HepG2 (cell line): ENCODE results near the gene GFAP. TPM values are rescaled to one million over a fixed set of nuclear protein-coding genes. Genes with fewer than 3 reads are reported as not detected.

Experiments
- AGO2 ChIP-seq: fragments of 200-400 bp; formaldehyde crosslinking; optimal IDR thresholded peaks from 2 replicates; pipeline ENCODE3; 2017; ENCODE audit warnings: mild to moderate bottlenecking, low read depth, low read length, moderate library complexity
- BORCS8-MEF2B ChIP-seq: sonication (generic); formaldehyde crosslinking; IDR thresholded peaks from 2 replicates; pipeline ENCODE4 v1.8.0; 2022; ENCODE audit warnings: mild to moderate bottlenecking, missing genetic modification reagents
- CBFB ChIP-seq: sonication (generic); formaldehyde crosslinking; IDR thresholded peaks from 2 replicates; pipeline ENCODE4 v1.4.0; 2020; ENCODE audit warnings: missing genetic modification reagents
- CSRNP2 ChIP-seq: sonication (generic); formaldehyde crosslinking; conservative IDR thresholded peaks from 2 replicates; pipeline ENCODE4 v1.8.0; 2022; ENCODE audit warnings: low read depth, missing genetic modification reagents
- E2F2 ChIP-seq: sonication (generic); formaldehyde crosslinking; IDR thresholded peaks from 2 replicates; pipeline ENCODE4 v1.4.0; 2020; ENCODE audit warnings: missing genetic modification reagents, borderline replicate concordance
- MIER3 ChIP-seq: IDR thresholded peaks from 2 replicates; pipeline ENCODE4 v1.6.1; 2016; ENCODE audit warnings: missing compliant biosample characterization, borderline replicate concordance
- MTA1 ChIP-seq: sonication (generic); formaldehyde crosslinking; IDR thresholded peaks from 2 replicates; pipeline ENCODE4 v1.4.0; 2020; ENCODE audit warnings: missing genetic modification reagents, mild to moderate bottlenecking, borderline replicate concordance
- NAIF1 ChIP-seq: sonication (generic); formaldehyde crosslinking; IDR thresholded peaks from 2 replicates; pipeline ENCODE4 v1.5.0; 2020; ENCODE audit warnings: mild to moderate bottlenecking, missing genetic modification reagents, borderline replicate concordance
- RXRB ChIP-seq: IDR thresholded peaks from 2 replicates; pipeline ENCODE4 v1.6.1; 2016; ENCODE audit warnings: borderline replicate concordance, missing genetic modification reagents, missing compliant biosample characterization
- ZBTB2 ChIP-seq: sonication (generic); formaldehyde crosslinking; IDR thresholded peaks from 2 replicates; pipeline ENCODE4 v1.8.0; 2022; ENCODE audit warnings: low read depth, missing genetic modification reagents
- ZFP41 ChIP-seq: sonication (generic); formaldehyde crosslinking; IDR thresholded peaks from 2 replicates; pipeline ENCODE4 v1.4.0; 2020; ENCODE audit warnings: mild to moderate bottlenecking, missing genetic modification reagents, borderline replicate concordance
- ZFP90 ChIP-seq: sonication (generic); formaldehyde crosslinking; IDR thresholded peaks from 2 replicates; pipeline ENCODE4 v1.8.0; 2022; ENCODE audit warnings: missing genetic modification reagents, mild to moderate bottlenecking, inconsistent platforms, borderline replicate concordance
- ZNF18 ChIP-seq: sonication (generic); formaldehyde crosslinking; IDR thresholded peaks from 2 replicates; pipeline ENCODE4 v1.8.0; 2022; ENCODE audit warnings: mild to moderate bottlenecking, missing genetic modification reagents; ENCODE audit not compliant: insufficient replicate concordance
- ZNF232 ChIP-seq: sonication (generic); formaldehyde crosslinking; IDR thresholded peaks from 2 replicates; pipeline ENCODE4 v1.4.0; 2020; ENCODE audit warnings: missing genetic modification reagents, borderline replicate concordance
- ZNF335 ChIP-seq: sonication (generic); formaldehyde crosslinking; IDR thresholded peaks from 2 replicates; pipeline ENCODE4 v1.4.0; 2020; ENCODE audit warnings: missing genetic modification reagents
- ZNF605 ChIP-seq: sonication (generic); formaldehyde crosslinking; IDR thresholded peaks from 2 replicates; pipeline ENCODE4 v1.8.0; 2022; ENCODE audit warnings: mild to moderate bottlenecking, missing genetic modification reagents
- ZNF770 ChIP-seq: sonication (generic); formaldehyde crosslinking; IDR thresholded peaks from 2 replicates; pipeline ENCODE4 v1.5.0; 2020; ENCODE audit warnings: mild to moderate bottlenecking, missing genetic modification reagents
- ZUFSP ChIP-seq: sonication (generic); formaldehyde crosslinking; IDR thresholded peaks from 2 replicates; pipeline ENCODE4 v1.9.0; 2021; ENCODE audit warnings: missing genetic modification reagents, mild to moderate bottlenecking, borderline replicate concordance
- polyA plus RNA-seq, 8 experiments: library from polyadenylated mRNA; depleted of rRNA in 3 of 8; stranded (reverse) in 7 of 8; unstranded in 1 of 8; fragments of >200 nt; fragmentation: Illumina TruSeq in 4 of 8; extraction: Trizol in 4 of 8; gene quantifications; 2 replicates each; pipeline versions ENCODE4 v1.2.1 to v1.2.3, GENCODE V29; 2011 to 2016; ENCODE audit warnings: low read depth in 4 of 8, missing spikeins in 1 of 8, mixed read lengths in 1 of 8; ENCODE audit not compliant: insufficient read depth in 1 of 8
- total RNA-seq, 5 experiments: library from RNA; depleted of rRNA; stranded (reverse); fragments of >200 nt; fragmentation: Illumina TruSeq; extraction: Trizol; gene quantifications; 2 replicates each; pipeline ENCODE4 v1.2.3, GENCODE V29; 2016; ENCODE audit warnings: low read depth in 1 of 5

Gene GFAP
- total and polyA plus RNA-seq, 2 of the 13 experiments (the other 11 are each of a cell fraction or from before 2014, with no cell fraction given): 0.11 to 0.29 TPM

- TF ChIP-seq ZFP41: 0 out of 2 replicates have a peak, but pooled peaks have one; percentile 19
- TF ChIP-seq NAIF1 (CRISPR knock-in tag): no peak
- no peak for TF ChIP-seq ZFP90 (CRISPR knock-in tag)
- no peak for TF ChIP-seq BORCS8-MEF2B (CRISPR knock-in tag)
- no peak for TF ChIP-seq E2F2 (CRISPR knock-in tag)
- TF ChIP-seq ZBTB2 (CRISPR knock-in tag): no peak
- TF ChIP-seq CSRNP2 (CRISPR knock-in tag): no peak
- TF ChIP-seq ZNF18 (CRISPR knock-in tag): no peak
- peak; percentile 55 for TF ChIP-seq RXRB
- peak; percentile 99 for TF ChIP-seq ZNF770 (CRISPR knock-in tag)
- TF ChIP-seq ZUFSP (CRISPR knock-in tag): no peak
- TF ChIP-seq ZNF335 (CRISPR knock-in tag): no peak
- TF ChIP-seq CBFB: no peak
- no peak for TF ChIP-seq MIER3
- peak; percentile 62; the same call in 1 of the 2 replicates for TF ChIP-seq MTA1 (CRISPR knock-in tag)
- TF ChIP-seq AGO2: no peak
- peak; percentile 32 for TF ChIP-seq ZNF605 (CRISPR knock-in tag)
- 0 out of 2 replicates have a peak, but pooled peaks have one; percentile 27 for TF ChIP-seq ZNF232
Observed at GRCh38 chr17:44862278-44862914, 52.9 kb downstream of the GFAP start (continued).
